Measurements from ENCODE around the gene GNG4. TPM values are rescaled to one million over a fixed set of nuclear protein-coding genes. Genes with fewer than 3 reads are reported as not detected.
"Not testable (repeated sequence)": the region's sequence is repeated elsewhere in the genome, so short reads cannot be mapped to it uniquely, and the experiment has no call there.

Gene GNG4
- total and polyA plus RNA-seq, 9 of the 15 experiments (the other 6 are each of a cell fraction or from before 2014, with no cell fraction given): 0.06 to 0.58 (median 0.08) TPM; not detected in 4

DNA sequence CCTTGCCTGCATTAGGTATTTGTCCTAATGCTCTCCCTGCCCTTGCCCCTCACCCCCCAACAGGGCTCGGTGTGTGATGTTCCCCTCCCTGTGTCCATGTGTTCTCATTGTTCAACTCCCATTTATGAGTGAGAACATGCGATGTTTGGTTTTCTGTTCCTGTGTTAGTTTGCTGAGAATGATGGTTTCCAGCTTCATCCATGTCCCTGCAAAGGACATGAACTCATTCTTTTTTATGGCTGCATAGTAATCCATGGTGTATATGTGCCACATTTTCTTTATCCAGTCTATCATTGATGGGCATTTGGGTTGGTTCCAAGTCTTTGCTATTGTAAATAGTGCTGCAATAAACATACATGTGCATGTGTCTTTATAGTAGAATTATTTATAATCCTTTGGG, 11.0 kb downstream of the GNG4 start:
- H3K9me1 ChIP-seq (ENCODE audit: control insufficient read depth, insufficient read depth, low read length); intact Hi-C loops (cut with micrococcal nuclease); H3K36me3 ChIP-seq (ENCODE audit: control insufficient read depth, insufficient read depth, low read length); in situ Hi-C loops (cut with MboI); H3K9me3 ChIP-seq (replicated peaks; ENCODE audit: control insufficient read depth, insufficient read depth, low read depth, low read length); BruUV-seq (replicated peaks); DNase-seq (ENCODE audit: extremely low read depth in 1 of 4, low spot score in 3 of 4); ATAC-seq; FAIRE-seq; H2AFZ ChIP-seq (ENCODE audit: low read depth, low read length); H3K27ac ChIP-seq (ENCODE audit: extremely low read depth, low read depth, low read length); H4K20me1 ChIP-seq (replicated peaks; ENCODE audit: control insufficient read depth, insufficient read depth, low read length); H3K79me2 ChIP-seq (ENCODE audit: control insufficient read depth, insufficient read depth, low read length); H3K9ac ChIP-seq (ENCODE audit: insufficient read depth in 1 of 2, low read depth in 2 of 2, low read length in 2 of 2); H3K4me2 ChIP-seq (ENCODE audit: insufficient read depth, low read length); H3K4me3 ChIP-seq; H3K4me1 ChIP-seq (replicated peaks in 1 of 2; ENCODE audit: control insufficient read depth in 2 of 2, insufficient read depth in 2 of 2, low read length in 2 of 2); CTCF ChIA-PET (ENCODE audit: low intra/inter-chr PET ratio): not testable (repeated sequence)
- peaks cover 49 to 76% of the 10 kb centered on the region in 2 experiments for H3K27me3 ChIP-seq (ENCODE audit: control insufficient read depth in 2 of 2, insufficient read depth in 2 of 2, low read length in 2 of 2)
- WGBS (ENCODE audit: insufficient coverage, low coverage, missing lambda C conversion rate): 0% methylated on average over 1 of the region's 2 CpGs
- POLR2A ChIA-PET: interaction anchor here (0.8 kb wide), 1 partner anchor 86 kb away, joined by 3 read pairs; no protein-coding TSS in a partner anchor

DNA sequence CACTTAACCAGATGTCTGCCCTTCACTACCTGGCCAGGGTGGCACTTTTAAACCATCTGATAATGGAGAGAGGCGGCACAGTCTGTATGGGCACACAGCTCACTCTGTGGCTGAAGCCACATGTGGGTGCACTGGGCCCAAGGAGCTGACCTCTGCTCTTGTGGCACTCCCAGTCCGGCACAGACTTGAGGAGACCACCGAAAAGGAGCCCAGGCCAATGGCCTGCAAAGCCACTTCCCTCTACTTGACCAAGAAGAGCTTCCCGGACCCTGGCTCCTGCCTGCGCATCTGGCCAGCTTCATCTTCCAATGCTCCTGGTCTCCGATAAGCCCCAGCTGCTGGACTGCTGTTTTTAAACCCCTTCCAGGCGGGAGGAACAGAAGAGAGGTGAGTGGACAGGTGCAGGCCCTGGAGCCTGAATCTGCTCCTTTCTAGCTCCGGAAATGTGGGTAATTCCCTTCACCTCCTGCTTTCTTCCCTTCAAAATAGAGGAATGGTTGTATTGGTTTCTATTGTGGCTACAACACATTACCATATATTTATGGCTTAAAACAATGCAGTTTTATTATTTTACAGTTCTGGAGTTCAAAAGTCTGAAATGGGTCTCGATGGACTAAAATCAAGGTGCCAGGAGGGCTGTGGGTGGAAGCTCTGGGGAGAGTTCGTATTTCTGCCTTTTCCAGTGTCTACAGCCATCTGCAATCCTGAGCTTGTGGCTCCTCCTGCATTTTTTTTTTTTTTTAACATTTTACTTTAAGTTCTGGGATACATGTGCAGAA, 11.6 kb downstream of the GNG4 start:
- Histone ChIP-seq H3K79me2 (ENCODE audit: control insufficient read depth, insufficient read depth, low read length) (no peaks in the 10 kb centered on the region), H3K9me3 (replicated peaks; ENCODE audit: control insufficient read depth, insufficient read depth, low read depth, low read length) (no peaks in the 10 kb centered on the region), H3K4me2 (ENCODE audit: insufficient read depth, low read length) (no peak overlapping the region), H3K36me3 (ENCODE audit: control insufficient read depth, insufficient read depth, low read length) (no peaks in the 10 kb centered on the region), H3K9ac (ENCODE audit: insufficient read depth in 1 of 2, low read depth in 2 of 2, low read length in 2 of 2) (no peak overlapping the region), H3K27me3 (ENCODE audit: control insufficient read depth in 2 of 2, insufficient read depth in 2 of 2, low read length in 2 of 2) (peaks cover 49 to 75% of the 10 kb centered on the region in 2 experiments), H3K27ac (ENCODE audit: extremely low read depth, low read depth, low read length) (no peak overlapping the region), H4K20me1 (replicated peaks; ENCODE audit: control insufficient read depth, insufficient read depth, low read length) (peaks cover 4% of the 10 kb centered on the region; the same call in 1 of the 2 replicates), H3K4me1 (replicated peaks in 1 of 2; ENCODE audit: control insufficient read depth in 2 of 2, insufficient read depth in 2 of 2, low read length in 2 of 2) (peaks cover 0 to 5% of the 10 kb centered on the region in 2 experiments; a peak in 2 of 5 replicates), H3K9me1 (ENCODE audit: control insufficient read depth, insufficient read depth, low read length) (no peaks in the 10 kb centered on the region), H2AFZ (ENCODE audit: low read depth, low read length) (no peak overlapping the region), H3K4me3 (no peak overlapping the region)
- no TSS peak for BruUV-seq (replicated peaks)
- in situ Hi-C loops (cut with MboI) (no loop called here), intact Hi-C loops (cut with micrococcal nuclease) (no loop called here)
- ChIA-PET POLR2A (interaction anchor here (0.6 to 1.2 kb wide), 6 partner anchors 8 to 508 kb away, joined by 3 to 6 read pairs (median 3); no protein-coding TSS in a partner anchor), CTCF (ENCODE audit: low intra/inter-chr PET ratio) (interaction anchor here (0.7 kb wide), 1 partner anchor 251 kb away, joined by 5 read pairs; no protein-coding TSS in a partner anchor)
- DNase-seq (ENCODE audit: extremely low read depth in 1 of 4, low spot score in 3 of 4): no peak
- no peak for ATAC-seq
- 5% methylated on average over 10 of the region's 10 CpGs for WGBS (ENCODE audit: insufficient coverage, low coverage, missing lambda C conversion rate)
- no peak for FAIRE-seq
- TF ChIP-seq NFIC (IDR thresholded peaks at IDR 0.05) (no peak), HMGN3 (IDR thresholded peaks at IDR 0.05; ENCODE audit: borderline replicate concordance, extremely low read depth, insufficient read length, low read depth, low read length) (no peak), TEAD1 (CRISPR knock-in tag; IDR thresholded peaks at IDR 0.05) (no peak), CSDE1 (IDR thresholded peaks at IDR 0.05) (no peak), MYC (IDR thresholded peaks at IDR 0.05; ENCODE audit: low read depth, low read length) (no peak), MYC (CRISPR knock-in tag; IDR thresholded peaks at IDR 0.05; ENCODE audit: borderline replicate concordance, low read depth) (no peak), ZNF232 (CRISPR knock-in tag; IDR thresholded peaks at IDR 0.05) (no peak), SMARCC2 (IDR thresholded peaks at IDR 0.05; ENCODE audit: low read depth) (no peak), ADNP (tag; IDR thresholded peaks at IDR 0.05) (no peak)
- TF ChIP-seq, protein P1, sequence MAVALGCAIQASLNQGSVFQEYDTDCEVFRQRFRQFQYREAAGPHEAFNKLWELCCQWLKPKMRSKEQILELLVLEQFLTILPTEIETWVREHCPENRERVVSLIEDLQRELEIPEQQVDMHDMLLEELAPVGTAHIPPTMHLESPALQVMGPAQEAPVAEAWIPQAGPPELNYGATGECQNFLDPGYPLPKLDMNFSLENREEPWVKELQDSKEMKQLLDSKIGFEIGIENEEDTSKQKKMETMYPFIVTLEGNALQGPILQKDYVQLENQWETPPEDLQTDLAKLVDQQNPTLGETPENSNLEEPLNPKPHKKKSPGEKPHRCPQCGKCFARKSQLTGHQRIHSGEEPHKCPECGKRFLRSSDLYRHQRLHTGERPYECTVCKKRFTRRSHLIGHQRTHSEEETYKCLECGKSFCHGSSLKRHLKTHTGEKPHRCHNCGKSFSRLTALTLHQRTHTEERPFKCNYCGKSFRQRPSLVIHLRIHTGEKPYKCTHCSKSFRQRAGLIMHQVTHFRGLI (CRISPR knock-in tag; IDR thresholded peaks at IDR 0.05): no peak
- TF ChIP-seq, protein P2, sequence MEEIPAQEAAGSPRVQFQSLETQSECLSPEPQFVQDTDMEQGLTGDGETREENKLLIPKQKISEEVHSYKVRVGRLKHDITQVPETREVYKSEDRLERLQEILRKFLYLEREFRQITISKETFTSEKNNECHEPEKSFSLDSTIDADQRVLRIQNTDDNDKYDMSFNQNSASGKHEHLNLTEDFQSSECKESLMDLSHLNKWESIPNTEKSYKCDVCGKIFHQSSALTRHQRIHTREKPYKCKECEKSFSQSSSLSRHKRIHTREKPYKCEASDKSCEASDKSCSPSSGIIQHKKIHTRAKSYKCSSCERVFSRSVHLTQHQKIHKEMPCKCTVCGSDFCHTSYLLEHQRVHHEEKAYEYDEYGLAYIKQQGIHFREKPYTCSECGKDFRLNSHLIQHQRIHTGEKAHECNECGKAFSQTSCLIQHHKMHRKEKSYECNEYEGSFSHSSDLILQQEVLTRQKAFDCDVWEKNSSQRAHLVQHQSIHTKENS (CRISPR knock-in tag; IDR thresholded peaks at IDR 0.05): no peak

All from K562 (cell line).